HG03439 (cell line): ENCODE results near the gene PSMG4.
"Not testable (repeated sequence)": the region's sequence is repeated elsewhere in the genome, so short reads cannot be mapped to it uniquely, and the experiment has no call there.

ENCODE experiments used
- ATAC-seq: cut with Tn5 transposase; IDR thresholded peaks from one replicate; pipeline ENCODE4 v1.9.1; 2021; ENCODE audit warnings: mild to moderate bottlenecking, moderate library complexity; ENCODE audit not compliant: unreplicated experiment

PSMG4 gene

GRCh38 chr6:3230256-3230882 is 28.4 kb upstream of the PSMG4 start:
- ATAC-seq = no peak

GRCh38 chr6:3230900-3231246 is 27.9 kb upstream of the PSMG4 start:
- ATAC-seq = no peak

- no peak for ATAC-seq
These were observed 27.3 kb upstream of the PSMG4 start for GRCh38 chr6:3231247-3232016.

- no peak for ATAC-seq
These were observed 26.5 kb upstream of the PSMG4 start for GRCh38 chr6:3232017-3232945.

- no peak for ATAC-seq
These were observed 25.4 kb upstream of the PSMG4 start for GRCh38 chr6:3233321-3233720.

GRCh38 chr6:3233904-3234303 is 24.8 kb upstream of the PSMG4 start:
- ATAC-seq = no peak

- ATAC-seq = no peak
These were observed 23.3 kb upstream of the PSMG4 start for GRCh38 chr6:3235486-3235885.

GRCh38 chr6:3236005-3236404 is 22.7 kb upstream of the PSMG4 start:
- ATAC-seq = no peak

GRCh38 chr6:3237761-3238662 is 20.7 kb upstream of the PSMG4 start:
- no peak for ATAC-seq

GRCh38 chr6:3239110-3239830 is 19.5 kb upstream of the PSMG4 start:
- no peak for ATAC-seq

- no peak for ATAC-seq
These were observed 18.2 kb upstream of the PSMG4 start for GRCh38 chr6:3240595-3240994.

GRCh38 chr6:3241745-3242144 is 17.0 kb upstream of the PSMG4 start:
- ATAC-seq = not testable (repeated sequence)

- ATAC-seq = no peak
These were observed 16.0 kb upstream of the PSMG4 start for GRCh38 chr6:3242768-3243167.

GRCh38 chr6:3244003-3244831 is 14.5 kb upstream of the PSMG4 start:
- ATAC-seq = no peak

GRCh38 chr6:3244832-3245161 is 13.9 kb upstream of the PSMG4 start:
- ATAC-seq = not testable (repeated sequence)

GRCh38 chr6:3245216-3245615 is 13.5 kb upstream of the PSMG4 start:
- no peak for ATAC-seq

GRCh38 chr6:3247255-3248146 is 11.2 kb upstream of the PSMG4 start:
- no peak for ATAC-seq

- ATAC-seq = no peak
These were observed 8.9 kb upstream of the PSMG4 start for GRCh38 chr6:3249821-3250220.
